Hepatocyte (in vitro differentiated cells): ENCODE results near the gene LHX3.

Experiments used
- CTCF ChIP-seq: fragments of 200-600 bp; sonication (generic); IDR thresholded peaks from 2 replicates; pipeline ENCODE4 v1.5.1; 2016; ENCODE audit warnings: antibody characterized with exemption, mild to moderate bottlenecking; ENCODE audit not compliant: poor library complexity
- EZH2 ChIP-seq: fragments of 200-600 bp; sonication (generic); IDR thresholded peaks from 2 replicates; pipeline ENCODE4 v1.6.1; 2016; ENCODE audit warnings: antibody characterized with exemption, mild to moderate bottlenecking, borderline replicate concordance
- EZH2phosphoT487 ChIP-seq: fragments of 200-600 bp; sonication (generic); IDR thresholded peaks from one replicate; pipeline ENCODE4 v1.6.1; 2018; ENCODE audit warnings: antibody characterized with exemption, mild to moderate bottlenecking, low read depth, moderate library complexity; ENCODE audit not compliant: unreplicated experiment, severe bottlenecking

GRCh38 chr9:136235171-136235570 is 30.2 kb upstream of the LHX3 start:
- TF ChIP-seq EZH2phosphoT487 (no peak), CTCF (no peak), EZH2 (no peak)
